IMR-90 (cell line): Measurements from ENCODE around the gene ARX. TPM values are rescaled to one million over a fixed set of nuclear protein-coding genes. Genes with fewer than 3 reads are reported as not detected.

Experiments
- ATAC-seq: fragments of 200-7000 bp; cut with Tn5 transposase; 2 replicates; pipeline ENCODE4 v1.9.1; 2020; ENCODE audit warnings: low read depth, mild to moderate bottlenecking, moderate library complexity
- BruUV-seq: library from RNA; stranded (reverse); fragments of 400-500 nt; replicated peaks from 2 replicates; lab custom pipeline; 2021; lab: Mats Ljungman, UMichigan
- CTCF ChIA-PET: fragments of 300-600 bp; formaldehyde crosslinking; extraction: SDS; loops from one replicate; lab custom pipeline; 2021; ENCODE audit warnings: antibody characterized with exemption; lab: Yijun Ruan, JAX
- POLR2A ChIA-PET: fragments of 300-600 bp; sonication (Branson Sonifier 250); formaldehyde crosslinking; loops from one replicate; lab custom pipeline; 2022; ENCODE audit warnings: antibody characterized with exemption; ENCODE audit not compliant: unreplicated experiment; lab: Charles Lee
- DNase-seq: peaks from one replicate; pipeline ENCODE4 v3.0.0; 2013
- H2AFZ ChIP-seq: replicated peaks from 2 replicates; pipeline ENCODE3; 2013; ENCODE audit warnings: low read length, mild to moderate bottlenecking; ENCODE audit not compliant: poor library complexity
- H2AK5ac ChIP-seq: 2 replicates; pipeline ENCODE4 v1.6.1; 2013; ENCODE audit warnings: low read depth, low read length, inconsistent platforms
- H2AK9ac ChIP-seq: replicated peaks from 2 replicates; pipeline ENCODE3; 2013; ENCODE audit warnings: mild to moderate bottlenecking, low read depth, low read length, moderate library complexity; ENCODE audit not compliant: poor library complexity
- H2BK120ac ChIP-seq: 2 replicates; pipeline ENCODE4 v1.6.1; 2013; ENCODE audit warnings: low read depth, low read length, inconsistent platforms
- H2BK15ac ChIP-seq: 3 replicates; pipeline ENCODE4 v1.6.1; 2013; ENCODE audit warnings: low read depth, low read length, inconsistent platforms
- H2BK20ac ChIP-seq: 2 replicates; pipeline ENCODE4 v1.6.1; 2013; ENCODE audit warnings: low read depth, mild to moderate bottlenecking, inconsistent platforms, low read length, moderate library complexity
- H2BK5ac ChIP-seq: 2 replicates; pipeline ENCODE4 v1.6.1; 2013; ENCODE audit warnings: mild to moderate bottlenecking, low read depth, low read length, inconsistent platforms; ENCODE audit not compliant: poor library complexity, severe bottlenecking
- H3K14ac ChIP-seq: replicated peaks from 2 replicates; pipeline ENCODE4 v1.6.1; 2013; ENCODE audit warnings: low read depth, low read length, inconsistent platforms
- H3K18ac ChIP-seq: 2 replicates; pipeline ENCODE4 v1.6.1; 2013; ENCODE audit warnings: low read depth, low read length, control low read depth
- H3K23ac ChIP-seq: 2 replicates; pipeline ENCODE4 v1.6.1; 2013; ENCODE audit warnings: low read depth, low read length, inconsistent platforms
- H3K27ac ChIP-seq: 2 replicates; pipeline ENCODE4 v1.5.1; 2013; ENCODE audit warnings: mild to moderate bottlenecking, control low read depth, low read length; ENCODE audit not compliant: insufficient read depth
- H3K27me3 ChIP-seq: 2 replicates; pipeline ENCODE4 v1.6.1; 2013; ENCODE audit warnings: low read length; ENCODE audit not compliant: control insufficient read depth, insufficient read depth
- H3K36me3 ChIP-seq: 2 replicates; pipeline ENCODE4 v1.6.1; 2013; ENCODE audit warnings: low read length, mixed read lengths; ENCODE audit not compliant: control insufficient read depth, insufficient read depth
- H3K4ac ChIP-seq: 2 replicates; pipeline ENCODE4 v1.6.1; 2013; ENCODE audit warnings: low read depth, low read length, inconsistent platforms
- H3K4me1 ChIP-seq: 2 replicates; pipeline ENCODE4 v1.6.1; 2013; ENCODE audit warnings: low read length, mixed read lengths; ENCODE audit not compliant: control insufficient read depth, insufficient read depth
- H3K4me2 ChIP-seq: 2 replicates; pipeline ENCODE4 v1.6.1; 2013; ENCODE audit warnings: low read depth, mild to moderate bottlenecking, control low read depth, low read length, moderate library complexity
- H3K4me3 ChIP-seq: 2 replicates; pipeline ENCODE4 v1.5.1; 2013; ENCODE audit warnings: low read depth, mild to moderate bottlenecking, control low read depth, low read length, moderate library complexity; ENCODE audit not compliant: insufficient read depth
- H3K56ac ChIP-seq: 2 replicates; pipeline ENCODE4 v1.6.1; 2013; ENCODE audit warnings: low read length, inconsistent platforms; ENCODE audit not compliant: insufficient read depth; ENCODE audit errors: extremely low read depth
- H3K79me1 ChIP-seq, 2 experiments: 2 replicates each; pipeline ENCODE4 v1.6.1; 2013; ENCODE audit warnings: low read length in 2 of 2, inconsistent platforms in 1 of 2, low read depth in 1 of 2
- H3K9ac ChIP-seq: 2 replicates; pipeline ENCODE4 v1.6.1; 2013; ENCODE audit warnings: low read depth, low read length, control low read depth
- H3K9me1 ChIP-seq: 2 replicates; pipeline ENCODE4 v1.6.1; 2013; ENCODE audit warnings: low read length, inconsistent platforms; ENCODE audit not compliant: insufficient read depth
- H3K9me3 ChIP-seq: 2 replicates; pipeline ENCODE4 v1.6.1; 2013; ENCODE audit warnings: low read length; ENCODE audit not compliant: control insufficient read depth, insufficient read depth
- H4K20me1 ChIP-seq: 2 replicates; pipeline ENCODE4 v1.6.1; 2013; ENCODE audit warnings: low read length, inconsistent platforms; ENCODE audit not compliant: insufficient read depth
- H4K5ac ChIP-seq: 2 replicates; pipeline ENCODE4 v1.6.1; 2013; ENCODE audit warnings: mild to moderate bottlenecking, low read depth, low read length, control low read depth
- H4K8ac ChIP-seq, 2 experiments: 2 replicates each; pipeline ENCODE4 v1.6.1; 2013; ENCODE audit warnings: low read depth in 2 of 2, low read length in 2 of 2, control low read depth in 1 of 2, inconsistent platforms in 1 of 2
- H4K91ac ChIP-seq: 2 replicates; pipeline ENCODE4 v1.6.1; 2013; ENCODE audit warnings: low read depth, low read length, inconsistent platforms; ENCODE audit not compliant: insufficient read depth
- BHLHE40 ChIP-seq: fragments of 150-350 bp; IDR thresholded peaks from 2 replicates; pipeline ENCODE4 v1.6.1; 2016; ENCODE audit warnings: mild to moderate bottlenecking, low read depth, low read length
- CEBPB ChIP-seq: IDR thresholded peaks from 2 replicates; pipeline ENCODE4 v1.6.1; 2012; ENCODE audit warnings: low read depth, low read length, improper control_type of control experiment
- CHD1 ChIP-seq: IDR thresholded peaks from 2 replicates; pipeline ENCODE4 v1.6.1; 2012; ENCODE audit warnings: low read depth, low read length, improper control_type of control experiment
- CTCF ChIP-seq: conservative IDR thresholded peaks from 2 replicates; pipeline ENCODE4 v1.5.1; 2012; ENCODE audit warnings: mild to moderate bottlenecking, low read depth, low read length, improper control_type of control experiment
- ELK1 ChIP-seq: fragments of 150-350 bp; IDR thresholded peaks from 2 replicates; pipeline ENCODE4 v1.6.1; 2016; ENCODE audit warnings: low read depth, mild to moderate bottlenecking, low read length, moderate library complexity, borderline replicate concordance
- FOS ChIP-seq: fragments of 150-350 bp; IDR thresholded peaks from 2 replicates; pipeline ENCODE4 v1.6.1; 2016; ENCODE audit warnings: low read depth, low read length
- MXI1 ChIP-seq: IDR thresholded peaks from 2 replicates; pipeline ENCODE4 v1.6.1; 2012; ENCODE audit warnings: low read depth, mild to moderate bottlenecking, low read length, moderate library complexity, borderline replicate concordance
- RAD21 ChIP-seq: IDR thresholded peaks from 2 replicates; pipeline ENCODE4 v1.6.1; 2012; ENCODE audit warnings: low read length, improper control_type of control experiment
- RCOR1 ChIP-seq: IDR thresholded peaks from 2 replicates; pipeline ENCODE4 v1.6.1; 2012; ENCODE audit warnings: mild to moderate bottlenecking, low read length, improper control_type of control experiment; ENCODE audit not compliant: insufficient replicate concordance
- RFX5 ChIP-seq: IDR thresholded peaks from 2 replicates; pipeline ENCODE4 v1.8.0; 2012; ENCODE audit warnings: low read depth, mild to moderate bottlenecking, low read length, moderate library complexity
- SMC3 ChIP-seq: fragments of 150-350 bp; IDR thresholded peaks from 2 replicates; pipeline ENCODE4 v1.6.1; 2016; ENCODE audit warnings: low read depth, mild to moderate bottlenecking, antibody characterized with exemption, low read length, moderate library complexity
- USF2 ChIP-seq: fragments of 150-350 bp; IDR thresholded peaks from 2 replicates; pipeline ENCODE4 v1.6.1; 2017; ENCODE audit warnings: mild to moderate bottlenecking, antibody characterized with exemption, low read length, low read depth
- WGBS, 2 experiments: methylation state at CpG; one replicate each; pipeline versions ENCODE4 v1.1.5 to v1.1.7; 2013; ENCODE audit warnings: missing lambda C conversion rate in 2 of 2; ENCODE audit not compliant: insufficient read length in 1 of 2; ENCODE audit errors: extremely low coverage in 2 of 2; 5-methylcytosine and 5-hydroxymethylcytosine counted together
- dilution Hi-C: fragments of 300-500 bp; cut with HindIII; formaldehyde crosslinking; loops from one replicate; pipeline ENCODE4 v1.14.3; 2018; ENCODE audit warnings: low sequenced_read_pairs; ENCODE audit not compliant: unreplicated experiment
- in situ Hi-C: fragments of 300-500 bp; cut with MboI; formaldehyde crosslinking; loops from 3 replicates; pipeline ENCODE4 v1.14.3; 2019; ENCODE audit warnings: low sequenced_read_pairs, inconsistent platforms, mixed read lengths
- intact Hi-C: fragments of 100-400 bp; cut with micrococcal nuclease; formaldehyde crosslinking; loops from 2 replicates; pipeline ENCODE4 v1.10.0; 2022
- polyA plus RNA-seq, 3 experiments: library from polyadenylated mRNA; depleted of rRNA; stranded (reverse); fragments of >200 nt; gene quantifications; 2 replicates each; pipeline ENCODE4 v1.2.3, GENCODE V29; 2012; ENCODE audit warnings: low replicate concordance in 1 of 3
- total RNA-seq: library from RNA; depleted of rRNA; stranded (reverse); fragments of >200 nt; gene quantifications from 2 replicates; pipeline ENCODE4 v1.2.3, GENCODE V29; 2012

The ARX gene
- total and polyA plus RNA-seq, 2 of the 4 experiments (the other 2 are of a cell fraction) = not detected

GRCh38 chrX:25020905-25021449 is 5.2 kb upstream of the ARX start:
- no peak overlapping the region for H4K91ac ChIP-seq
- dilution Hi-C loops (no loop called here), in situ Hi-C loops (no loop called here), intact Hi-C loops (loop anchor here (1.0 to 10.0 kb wide), 2 partner anchors 183 to 266 kb away; no protein-coding TSS in a partner anchor)
- peak overlapping the region; percentile 36 for H3K4me2 ChIP-seq
- peaks cover 81% of the 10 kb centered on the region for H3K27me3 ChIP-seq
- no peaks in the 10 kb centered on the region for H3K9me1 ChIP-seq
- peak; percentile 32; the same call in 1 of the 2 replicates for ATAC-seq
- no peak overlapping the region for H4K5ac ChIP-seq
- H2AFZ ChIP-seq = no peak overlapping the region
- H4K8ac ChIP-seq = no peak overlapping the region
- no peak for DNase-seq
- no peak overlapping the region for H2BK15ac ChIP-seq
- no peak overlapping the region for H2AK5ac ChIP-seq
- no peak overlapping the region for H3K27ac ChIP-seq
- no peak overlapping the region for H3K23ac ChIP-seq
- H3K9ac ChIP-seq = no peak overlapping the region
- H3K79me1 ChIP-seq = no peaks in the 10 kb centered on the region
- WGBS, 2 experiments = no CpG with 5 or more reads among the region's 35 CpGs
- ChIA-PET POLR2A (no interaction called here), CTCF (interaction anchor here (0.8 to 1.6 kb wide), 4 partner anchors 12 to 269 kb away, joined by 3 to 4 read pairs (median 3); no protein-coding TSS in a partner anchor)
- no peaks in the 10 kb centered on the region; the same call in 1 of the 2 replicates for H3K4me1 ChIP-seq
- BruUV-seq = no TSS peak
- H4K20me1 ChIP-seq = no peaks in the 10 kb centered on the region
- TF ChIP-seq RCOR1 = no peak
- TF ChIP-seq RFX5 = no peak
- peak; percentile 36 for TF ChIP-seq RAD21
- TF ChIP-seq ELK1 = no peak
- no peak for TF ChIP-seq FOS
- TF ChIP-seq MXI1 = no peak
- no peak for TF ChIP-seq CEBPB
- TF ChIP-seq SMC3 = no peak
- no peak for TF ChIP-seq BHLHE40
- peak; percentile 43 for TF ChIP-seq CTCF
- no peak for TF ChIP-seq USF2
- no peak for TF ChIP-seq CHD1
- no peak overlapping the region for H3K4ac ChIP-seq
- H2BK20ac ChIP-seq = no peak overlapping the region
- H3K56ac ChIP-seq = no peak overlapping the region
- no peak overlapping the region for H3K14ac ChIP-seq
- H2AK9ac ChIP-seq = no peak overlapping the region
- H3K36me3 ChIP-seq = no peaks in the 10 kb centered on the region
- H2BK120ac ChIP-seq = no peak overlapping the region
- H2BK5ac ChIP-seq = no peak overlapping the region
- no peak overlapping the region for H3K18ac ChIP-seq
- peaks cover 10% of the 10 kb centered on the region; the same call in 1 of the 2 replicates for H3K9me3 ChIP-seq
- no peak overlapping the region for H3K4me3 ChIP-seq
